ENCODE data around the gene TENM3. TPM values are rescaled to one million over a fixed set of nuclear protein-coding genes. Genes with fewer than 3 reads are reported as not detected.

TENM3 gene
- total RNA-seq, 4 donors from 2014 or later = 29.8 to 58.5 (median 35.9) TPM

DNA sequence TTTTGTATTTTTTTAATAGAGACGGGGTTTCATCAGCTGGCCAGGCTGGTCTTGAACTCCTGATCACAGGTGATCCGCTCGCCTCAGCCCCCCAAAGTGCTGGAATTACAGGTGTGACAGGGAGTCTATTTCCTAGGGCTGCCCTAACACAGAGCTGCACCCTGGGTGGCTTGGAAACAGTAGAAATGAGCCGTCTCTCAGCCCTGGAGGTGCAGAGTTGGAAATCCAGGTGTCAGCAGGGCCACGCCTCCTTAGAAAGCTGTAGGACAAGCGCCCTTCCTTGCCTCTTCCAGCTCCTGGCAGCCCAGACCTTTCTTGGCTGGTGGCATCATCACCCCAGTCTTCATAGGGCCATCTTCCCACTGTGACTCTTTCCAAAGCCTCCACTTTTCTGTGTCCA is 602.4 kb downstream of the TENM3 start:
- TF ChIP-seq, protein P1, sequence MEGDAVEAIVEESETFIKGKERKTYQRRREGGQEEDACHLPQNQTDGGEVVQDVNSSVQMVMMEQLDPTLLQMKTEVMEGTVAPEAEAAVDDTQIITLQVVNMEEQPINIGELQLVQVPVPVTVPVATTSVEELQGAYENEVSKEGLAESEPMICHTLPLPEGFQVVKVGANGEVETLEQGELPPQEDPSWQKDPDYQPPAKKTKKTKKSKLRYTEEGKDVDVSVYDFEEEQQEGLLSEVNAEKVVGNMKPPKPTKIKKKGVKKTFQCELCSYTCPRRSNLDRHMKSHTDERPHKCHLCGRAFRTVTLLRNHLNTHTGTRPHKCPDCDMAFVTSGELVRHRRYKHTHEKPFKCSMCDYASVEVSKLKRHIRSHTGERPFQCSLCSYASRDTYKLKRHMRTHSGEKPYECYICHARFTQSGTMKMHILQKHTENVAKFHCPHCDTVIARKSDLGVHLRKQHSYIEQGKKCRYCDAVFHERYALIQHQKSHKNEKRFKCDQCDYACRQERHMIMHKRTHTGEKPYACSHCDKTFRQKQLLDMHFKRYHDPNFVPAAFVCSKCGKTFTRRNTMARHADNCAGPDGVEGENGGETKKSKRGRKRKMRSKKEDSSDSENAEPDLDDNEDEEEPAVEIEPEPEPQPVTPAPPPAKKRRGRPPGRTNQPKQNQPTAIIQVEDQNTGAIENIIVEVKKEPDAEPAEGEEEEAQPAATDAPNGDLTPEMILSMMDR (IDR thresholded peaks at IDR 0.05; ENCODE audit: low read depth) = no peak

GRCh38 chr4:182846036-182846435 is 602.8 kb downstream of the TENM3 start:
- TF ChIP-seq, protein P1 (IDR thresholded peaks at IDR 0.05; ENCODE audit: low read depth) = no peak

GRCh38 chr4:182847576-182848450 is 604.6 kb downstream of the TENM3 start:
- TF ChIP-seq, protein P1 (IDR thresholded peaks at IDR 0.05; ENCODE audit: low read depth) = no peak

DNA sequence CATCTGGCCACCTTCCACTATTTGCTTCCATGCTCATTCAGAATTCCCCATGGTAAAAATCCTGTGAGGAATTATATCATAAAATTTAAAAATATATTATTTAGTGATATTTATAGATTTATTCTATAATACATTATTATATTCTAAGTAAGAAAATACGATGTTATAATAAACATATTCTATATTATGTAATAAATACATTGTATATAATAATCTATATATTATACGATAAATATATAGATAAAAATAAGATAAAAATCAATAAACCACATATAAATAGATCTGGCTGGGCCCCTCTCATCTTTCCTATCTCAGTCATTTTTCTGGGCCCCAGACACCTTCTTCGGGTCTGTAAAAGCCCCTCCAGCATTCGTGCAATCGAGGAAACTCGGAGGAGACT is 605.5 kb downstream of the TENM3 start:
- TF ChIP-seq, protein P1 (IDR thresholded peaks at IDR 0.05; ENCODE audit: low read depth) = no peak

Small RNA genes within 50 kb of the gene (small RNA-seq; reads per million reads assigned to genes)
- gene RN7SKP67 (not detected), gene RNU2-34P (not detected)
